Measurements from ENCODE around the gene PKD2L1.
"Not testable (repeated sequence)": the region's sequence is repeated elsewhere in the genome, so short reads cannot be mapped to it uniquely, and the experiment has no call there.

The PKD2L1 gene

DNA sequence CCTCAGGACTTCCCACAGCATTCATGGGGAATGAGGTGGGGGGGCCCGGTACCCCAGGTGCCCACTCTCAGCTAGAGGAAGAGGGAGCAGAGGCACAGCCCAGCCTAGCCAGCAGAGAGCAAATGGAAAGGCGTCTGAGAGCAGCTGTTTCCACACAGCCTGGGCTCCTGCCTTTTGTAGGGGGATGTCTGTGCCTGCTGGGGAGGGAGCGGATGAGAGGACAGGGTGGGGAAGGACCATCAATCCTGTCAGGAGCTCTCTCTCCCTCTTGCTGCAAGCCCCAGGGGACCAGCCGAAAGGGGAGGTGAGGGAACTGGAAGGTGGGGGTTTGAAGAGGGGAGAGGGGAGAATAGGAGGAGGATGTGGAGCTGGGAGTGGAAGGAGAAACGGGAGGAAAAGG lies at the start of gene PKD2L1:
Gene PKD2L1, minus strand, starts transcription at position 150 of the 400 bp plus-strand sequence. Its CDS starts 125 bp downstream, at position 25.
- no peaks in the 10 kb centered on the region for H3K4me1 ChIP-seq (ENCODE audit: control insufficient read depth in 2 of 2, insufficient read depth in 2 of 2, low read length in 2 of 2)
- H3K27me3 ChIP-seq (ENCODE audit: control insufficient read depth in 2 of 2, insufficient read depth in 2 of 2, low read length in 2 of 2): peaks cover 3 to 8% of the 10 kb centered on the region in 2 donors
- no peak within 1 kb of the TSS for H3K9ac ChIP-seq (ENCODE audit: low read depth in 1 of 2, low read length in 2 of 2)
- H3K4me3 ChIP-seq (ENCODE audit: low read length in 2 of 2): no peak within 1 kb of the TSS
- no peaks in the 10 kb centered on the region for H3K9me3 ChIP-seq (ENCODE audit: control insufficient read depth in 2 of 2, low read length in 2 of 2)
- H3K27ac ChIP-seq (ENCODE audit: low read depth in 2 of 2, low read length in 2 of 2): no peak within 1 kb of the TSS
- no peaks in the 10 kb centered on the region for H3K36me3 ChIP-seq (ENCODE audit: control insufficient read depth in 2 of 2, insufficient read depth in 2 of 2, low read length in 2 of 2)

DNA sequence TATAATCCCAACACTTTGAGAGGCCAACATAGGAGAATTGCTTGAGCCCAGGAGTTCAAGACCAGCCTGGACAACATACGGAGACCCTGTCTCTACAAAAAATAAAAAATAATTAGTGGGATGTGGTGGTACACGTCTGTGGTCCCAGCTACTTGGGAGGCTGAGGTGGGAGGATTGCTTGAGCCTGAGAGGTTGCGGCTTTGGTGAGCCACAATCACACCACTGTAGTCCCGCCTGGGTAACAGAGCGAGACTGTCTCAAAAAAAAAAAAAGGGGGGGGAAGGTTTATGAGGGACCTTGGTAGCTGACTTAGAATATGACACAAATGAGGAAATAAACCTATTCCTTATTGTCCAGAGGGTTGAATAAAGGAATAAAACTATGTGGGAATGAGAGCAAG lies 47.8 kb upstream of the PKD2L1 start:
- Histone ChIP-seq H3K9ac (ENCODE audit: low read depth in 1 of 2, low read length in 2 of 2) (no peak overlapping the region), H3K27me3 (ENCODE audit: control insufficient read depth in 2 of 2, insufficient read depth in 2 of 2, low read length in 2 of 2) (no peaks in the 10 kb centered on the region), H3K9me3 (ENCODE audit: control insufficient read depth in 2 of 2, low read length in 2 of 2) (no peaks in the 10 kb centered on the region), H3K4me3 (ENCODE audit: low read length in 2 of 2) (no peak overlapping the region), H3K27ac (ENCODE audit: low read depth in 2 of 2, low read length in 2 of 2) (peak overlapping the region; percentile 25 to 48), H3K4me1 (ENCODE audit: control insufficient read depth in 2 of 2, insufficient read depth in 2 of 2, low read length in 2 of 2) (peaks cover 11 to 12% of the 10 kb centered on the region in 2 donors), H3K36me3 (ENCODE audit: control insufficient read depth in 2 of 2, insufficient read depth in 2 of 2, low read length in 2 of 2) (peaks cover 2 to 8% of the 10 kb centered on the region in 2 donors)

DNA sequence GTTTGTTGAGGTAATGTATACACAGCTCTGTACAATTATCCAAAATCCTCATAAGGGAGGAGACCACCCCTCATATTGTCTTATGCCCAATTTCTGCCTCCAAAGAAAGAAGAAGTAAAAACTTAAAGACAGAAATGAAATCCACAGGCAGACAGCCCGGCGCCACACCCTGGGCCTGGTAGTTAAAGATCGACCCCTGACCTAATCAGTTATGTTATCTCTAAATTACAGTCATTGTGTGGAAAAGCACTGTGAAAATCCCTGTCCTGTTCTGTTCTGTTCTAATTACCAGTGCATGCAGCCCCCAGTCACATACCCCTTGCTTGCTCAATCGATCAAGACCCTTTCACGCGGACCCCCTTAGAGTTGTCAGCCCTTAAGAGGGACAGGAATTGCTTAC lies 46.6 kb upstream of the PKD2L1 start:
- not testable (repeated sequence) for H3K9me3 ChIP-seq (ENCODE audit: control insufficient read depth in 2 of 2, low read length in 2 of 2); H3K27me3 ChIP-seq (ENCODE audit: control insufficient read depth in 2 of 2, insufficient read depth in 2 of 2, low read length in 2 of 2); H3K36me3 ChIP-seq (ENCODE audit: control insufficient read depth in 2 of 2, insufficient read depth in 2 of 2, low read length in 2 of 2)
- peak overlapping the region in 1 of 2 donors; percentile 21 for H3K9ac ChIP-seq (ENCODE audit: low read depth in 1 of 2, low read length in 2 of 2)
- peak overlapping the region in 1 of 2 donors; percentile 33 for H3K4me3 ChIP-seq (ENCODE audit: low read length in 2 of 2)
- H3K27ac ChIP-seq (ENCODE audit: low read depth in 2 of 2, low read length in 2 of 2): peak overlapping the region; percentile 38 to 48
- H3K4me1 ChIP-seq (ENCODE audit: control insufficient read depth in 2 of 2, insufficient read depth in 2 of 2, low read length in 2 of 2): peaks cover 17 to 21% of the 10 kb centered on the region in 2 donors

- H3K9ac ChIP-seq (ENCODE audit: low read depth in 1 of 2, low read length in 2 of 2): peak overlapping the region; percentile 90 to 94
- not testable (repeated sequence) for H3K27me3 ChIP-seq (ENCODE audit: control insufficient read depth in 2 of 2, insufficient read depth in 2 of 2, low read length in 2 of 2); H3K36me3 ChIP-seq (ENCODE audit: control insufficient read depth in 2 of 2, insufficient read depth in 2 of 2, low read length in 2 of 2); H3K9me3 ChIP-seq (ENCODE audit: control insufficient read depth in 2 of 2, low read length in 2 of 2)
- H3K4me3 ChIP-seq (ENCODE audit: low read length in 2 of 2): peak overlapping the region; percentile 66 to 86
- H3K27ac ChIP-seq (ENCODE audit: low read depth in 2 of 2, low read length in 2 of 2): peak overlapping the region; percentile 96 to 97
- H3K4me1 ChIP-seq (ENCODE audit: control insufficient read depth in 2 of 2, insufficient read depth in 2 of 2, low read length in 2 of 2): peaks cover 35 to 36% of the 10 kb centered on the region in 2 donors
Measured at GRCh38 chr10:100374677-100375353, 44.8 kb upstream of the PKD2L1 start.

DNA sequence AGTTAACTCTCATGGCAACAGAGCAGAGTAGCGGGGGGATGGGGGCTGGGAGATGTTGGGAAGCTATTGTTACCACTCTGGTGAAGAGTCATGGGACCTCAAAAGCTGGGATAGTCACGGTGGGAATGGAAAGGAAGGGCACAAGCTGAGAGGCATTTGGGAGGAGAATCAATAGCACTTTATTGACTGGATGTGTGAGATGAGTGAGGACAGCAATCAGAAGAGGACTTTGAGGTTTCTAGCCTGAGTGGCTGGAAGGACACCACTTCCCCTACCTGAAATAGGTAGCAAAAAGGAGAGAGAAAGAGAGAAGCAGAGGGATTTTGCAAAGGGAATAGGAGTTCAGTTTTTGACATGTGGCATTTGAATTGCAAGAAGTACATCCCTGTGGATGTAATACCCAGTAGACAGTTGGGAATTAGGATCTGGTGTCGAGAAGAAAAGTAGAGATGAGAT lies 44.2 kb upstream of the PKD2L1 start:
- no peaks in the 10 kb centered on the region for H3K27me3 ChIP-seq (ENCODE audit: control insufficient read depth in 2 of 2, insufficient read depth in 2 of 2, low read length in 2 of 2)
- H3K36me3 ChIP-seq (ENCODE audit: control insufficient read depth in 2 of 2, insufficient read depth in 2 of 2, low read length in 2 of 2): no peaks in the 10 kb centered on the region
- peaks cover 36% of the 10 kb centered on the region in 2 donors for H3K4me1 ChIP-seq (ENCODE audit: control insufficient read depth in 2 of 2, insufficient read depth in 2 of 2, low read length in 2 of 2)
- H3K4me3 ChIP-seq (ENCODE audit: low read length in 2 of 2): peak overlapping the region; percentile 66 to 86
- peak overlapping the region; percentile 96 to 97 for H3K27ac ChIP-seq (ENCODE audit: low read depth in 2 of 2, low read length in 2 of 2)
- H3K9me3 ChIP-seq (ENCODE audit: control insufficient read depth in 2 of 2, low read length in 2 of 2): no peaks in the 10 kb centered on the region
- peak overlapping the region; percentile 90 to 94 for H3K9ac ChIP-seq (ENCODE audit: low read depth in 1 of 2, low read length in 2 of 2)

GRCh38 chr10:100373298-100374199 lies 43.5 kb upstream of the PKD2L1 start:
- H3K27me3 ChIP-seq (ENCODE audit: control insufficient read depth in 2 of 2, insufficient read depth in 2 of 2, low read length in 2 of 2): no peaks in the 10 kb centered on the region
- H3K36me3 ChIP-seq (ENCODE audit: control insufficient read depth in 2 of 2, insufficient read depth in 2 of 2, low read length in 2 of 2): no peaks in the 10 kb centered on the region
- no peaks in the 10 kb centered on the region for H3K9me3 ChIP-seq (ENCODE audit: control insufficient read depth in 2 of 2, low read length in 2 of 2)
- H3K9ac ChIP-seq (ENCODE audit: low read depth in 1 of 2, low read length in 2 of 2): peak overlapping the region; percentile 90 to 94
- H3K27ac ChIP-seq (ENCODE audit: low read depth in 2 of 2, low read length in 2 of 2): peak overlapping the region; percentile 96 to 97
- peaks cover 33 to 36% of the 10 kb centered on the region in 2 donors for H3K4me1 ChIP-seq (ENCODE audit: control insufficient read depth in 2 of 2, insufficient read depth in 2 of 2, low read length in 2 of 2)
- H3K4me3 ChIP-seq (ENCODE audit: low read length in 2 of 2): peak overlapping the region; percentile 66 to 86

DNA sequence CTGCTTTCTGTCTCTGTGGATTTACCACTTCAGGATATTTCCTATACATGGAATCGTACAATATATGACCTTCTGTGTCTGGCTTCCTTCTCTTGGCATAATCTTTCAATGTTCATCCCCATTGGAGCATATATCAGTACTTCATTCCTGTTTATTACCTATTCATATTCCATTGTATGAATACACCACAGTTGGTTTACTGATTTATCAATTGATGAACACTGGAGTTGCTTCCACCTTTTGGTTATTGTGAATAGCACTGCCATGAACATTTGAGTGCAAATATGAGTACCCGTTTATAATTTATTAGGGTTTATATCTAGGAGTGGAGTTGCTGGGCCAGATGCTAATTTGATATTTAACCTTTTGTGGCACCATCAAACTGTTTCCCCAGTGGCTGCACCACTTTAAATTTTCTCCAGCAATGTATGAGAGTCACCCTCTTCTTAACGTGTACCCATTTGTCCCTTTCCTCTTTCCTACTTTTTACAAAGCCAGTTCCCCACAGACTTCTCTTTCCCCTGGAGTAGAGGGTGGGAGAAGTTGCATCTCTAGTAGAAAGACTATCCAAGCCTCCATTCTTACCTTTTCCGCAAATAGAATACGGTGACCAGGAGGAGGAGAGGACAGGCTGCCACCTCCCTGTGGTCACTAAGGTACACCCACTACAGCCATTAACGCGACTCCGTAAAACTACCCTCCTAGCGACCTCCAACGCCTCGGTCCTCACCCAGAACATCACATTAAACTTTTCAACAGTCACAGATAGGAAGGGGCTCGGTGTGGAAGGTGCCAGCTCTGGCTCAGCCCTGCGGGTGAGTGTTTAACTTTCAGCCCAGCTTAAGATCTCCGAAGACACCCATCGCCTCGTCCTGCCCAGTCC lies 42.6 kb upstream of the PKD2L1 start:
- peak overlapping the region; percentile 96 to 97 for H3K27ac ChIP-seq (ENCODE audit: low read depth in 2 of 2, low read length in 2 of 2)
- H3K36me3 ChIP-seq (ENCODE audit: control insufficient read depth in 2 of 2, insufficient read depth in 2 of 2, low read length in 2 of 2): no peaks in the 10 kb centered on the region
- H3K4me1 ChIP-seq (ENCODE audit: control insufficient read depth in 2 of 2, insufficient read depth in 2 of 2, low read length in 2 of 2): peaks cover 33 to 36% of the 10 kb centered on the region in 2 donors
- H3K4me3 ChIP-seq (ENCODE audit: low read length in 2 of 2): peak overlapping the region; percentile 66 to 86
- no peaks in the 10 kb centered on the region for H3K9me3 ChIP-seq (ENCODE audit: control insufficient read depth in 2 of 2, low read length in 2 of 2)
- no peaks in the 10 kb centered on the region for H3K27me3 ChIP-seq (ENCODE audit: control insufficient read depth in 2 of 2, insufficient read depth in 2 of 2, low read length in 2 of 2)
- peak overlapping the region; percentile 10 to 94 for H3K9ac ChIP-seq (ENCODE audit: low read depth in 1 of 2, low read length in 2 of 2)

GRCh38 chr10:100371482-100372027 lies 41.5 kb upstream of the PKD2L1 start:
- H3K27ac ChIP-seq (ENCODE audit: low read depth in 2 of 2, low read length in 2 of 2): peak overlapping the region; percentile 96 to 97
- peaks cover 31 to 37% of the 10 kb centered on the region in 2 donors for H3K4me1 ChIP-seq (ENCODE audit: control insufficient read depth in 2 of 2, insufficient read depth in 2 of 2, low read length in 2 of 2)
- no peaks in the 10 kb centered on the region for H3K27me3 ChIP-seq (ENCODE audit: control insufficient read depth in 2 of 2, insufficient read depth in 2 of 2, low read length in 2 of 2)
- H3K9ac ChIP-seq (ENCODE audit: low read depth in 1 of 2, low read length in 2 of 2): peak overlapping the region; percentile 65 to 69
- H3K4me3 ChIP-seq (ENCODE audit: low read length in 2 of 2): peak overlapping the region; percentile 39 to 44
- H3K36me3 ChIP-seq (ENCODE audit: control insufficient read depth in 2 of 2, insufficient read depth in 2 of 2, low read length in 2 of 2): no peaks in the 10 kb centered on the region
- H3K9me3 ChIP-seq (ENCODE audit: control insufficient read depth in 2 of 2, low read length in 2 of 2): no peaks in the 10 kb centered on the region

DNA sequence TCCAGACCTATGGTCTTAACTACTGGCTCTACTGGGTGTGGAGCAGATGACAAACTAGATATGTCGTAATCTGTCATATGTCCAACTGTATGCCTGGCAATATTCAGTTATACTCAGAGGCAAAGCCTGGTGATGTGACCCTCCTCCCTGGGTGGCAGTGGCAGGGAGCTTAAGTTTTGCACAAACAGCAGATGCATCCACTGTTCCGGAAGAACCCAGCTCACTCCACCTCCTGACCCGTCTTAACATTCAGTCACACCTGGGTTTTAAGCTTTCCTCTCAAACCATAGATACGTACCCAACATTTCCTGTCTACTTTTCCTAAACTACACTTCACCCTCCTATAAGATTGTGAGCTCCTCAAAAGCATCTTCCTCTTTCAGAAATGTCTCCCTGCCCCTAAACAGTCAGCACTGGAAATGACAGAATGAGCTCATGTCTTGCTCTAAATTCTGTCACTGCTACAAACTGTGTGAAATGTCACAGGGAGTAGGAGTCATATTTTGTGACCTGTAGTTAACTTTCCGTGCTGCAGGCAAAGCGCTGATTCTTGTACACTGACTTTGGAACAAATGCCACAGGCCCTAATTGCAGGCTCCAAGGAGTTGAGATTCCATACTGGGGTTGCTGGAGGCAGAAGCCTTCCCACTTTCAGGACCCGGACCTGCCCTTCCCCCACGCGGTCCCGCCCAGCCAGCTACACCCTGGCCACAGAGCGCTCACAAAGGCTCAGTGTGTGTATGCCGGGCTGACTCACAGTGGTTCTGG lies 40.9 kb upstream of the PKD2L1 start:
- Histone ChIP-seq H3K27me3 (ENCODE audit: control insufficient read depth in 2 of 2, insufficient read depth in 2 of 2, low read length in 2 of 2) (no peaks in the 10 kb centered on the region), H3K9ac (ENCODE audit: low read depth in 1 of 2, low read length in 2 of 2) (peak overlapping the region; percentile 65 to 69), H3K36me3 (ENCODE audit: control insufficient read depth in 2 of 2, insufficient read depth in 2 of 2, low read length in 2 of 2) (no peaks in the 10 kb centered on the region), H3K27ac (ENCODE audit: low read depth in 2 of 2, low read length in 2 of 2) (peak overlapping the region; percentile 96 to 97), H3K9me3 (ENCODE audit: control insufficient read depth in 2 of 2, low read length in 2 of 2) (no peaks in the 10 kb centered on the region), H3K4me1 (ENCODE audit: control insufficient read depth in 2 of 2, insufficient read depth in 2 of 2, low read length in 2 of 2) (peaks cover 32 to 33% of the 10 kb centered on the region in 2 donors), H3K4me3 (ENCODE audit: low read length in 2 of 2) (peak overlapping the region; percentile 39 to 44)

Measured in mucosa of rectum (tissue), 2 donors.